Mesenchymal stem cell (in vitro differentiated cells and primary cell): ENCODE data around the gene VARS1.

Source experiments
- DNase-seq: peaks from one replicate; pipeline ENCODE4 v3.0.0-alpha.2; 2013
- H2AFZ ChIP-seq: one replicate; pipeline ENCODE4 v1.6.1; 2013; ENCODE audit warnings: low read depth, mild to moderate bottlenecking, control low read depth, inconsistent platforms, low read length, moderate library complexity
- H2AK5ac ChIP-seq: 2 replicates; pipeline ENCODE4 v1.6.1; 2013; ENCODE audit warnings: low read length, moderate library complexity, mild to moderate bottlenecking, inconsistent platforms; ENCODE audit not compliant: severe bottlenecking
- H2BK120ac ChIP-seq: one replicate; pipeline ENCODE4 v1.6.1; 2013; ENCODE audit warnings: low read depth, mild to moderate bottlenecking, inconsistent platforms, low read length, moderate library complexity
- H2BK12ac ChIP-seq, 2 experiments: one replicate each; pipeline ENCODE4 v1.6.1; 2013; ENCODE audit warnings: inconsistent platforms in 2 of 2, low read length in 2 of 2, mild to moderate bottlenecking in 2 of 2, moderate library complexity in 2 of 2, control low read depth in 1 of 2
- H2BK15ac ChIP-seq: one replicate; pipeline ENCODE4 v1.6.1; 2013; ENCODE audit warnings: mild to moderate bottlenecking, low read depth, inconsistent platforms; ENCODE audit not compliant: poor library complexity, severe bottlenecking
- H2BK5ac ChIP-seq: 2 replicates; pipeline ENCODE4 v1.6.1; 2013; ENCODE audit warnings: low read depth, mild to moderate bottlenecking, low read length, control low read depth, inconsistent platforms; ENCODE audit not compliant: poor library complexity, severe bottlenecking
- H3K14ac ChIP-seq, 2 experiments: one replicate each; pipeline ENCODE4 v1.6.1; 2013; ENCODE audit warnings: inconsistent platforms in 2 of 2, low read length in 2 of 2, control low read depth in 1 of 2, mild to moderate bottlenecking in 1 of 2, moderate library complexity in 1 of 2
- H3K18ac ChIP-seq, 2 experiments: one replicate each; pipeline ENCODE4 v1.6.1; 2013; ENCODE audit warnings: inconsistent platforms in 2 of 2, low read length in 2 of 2, control low read depth in 1 of 2, low read depth in 1 of 2, mild to moderate bottlenecking in 1 of 2
- H3K23ac ChIP-seq, 2 experiments: one replicate each; pipeline ENCODE4 v1.6.1; 2013; ENCODE audit warnings: inconsistent platforms in 2 of 2, low read length in 2 of 2, mild to moderate bottlenecking in 2 of 2, moderate library complexity in 2 of 2, control low read depth in 1 of 2
- H3K27ac ChIP-seq: 2 replicates; pipeline ENCODE4 v1.5.1; 2013; ENCODE audit warnings: mild to moderate bottlenecking, moderate library complexity, low read length, control low read depth, inconsistent platforms; ENCODE audit not compliant: poor library complexity, severe bottlenecking
- H3K27me3 ChIP-seq, 2 experiments: 2 replicates each; pipeline versions ENCODE4 v1.6.1 to v1.7.0; 2013; ENCODE audit warnings: low read length in 2 of 2, mild to moderate bottlenecking in 2 of 2, moderate library complexity in 2 of 2, control low read depth in 1 of 2, inconsistent platforms in 1 of 2; ENCODE audit not compliant: control insufficient read depth in 1 of 2, insufficient read depth in 1 of 2
- H3K36me3 ChIP-seq, 2 experiments: 2 replicates each; pipeline versions ENCODE4 v1.6.1 to v1.7.0; 2013; ENCODE audit warnings: low read length in 2 of 2, control low read depth in 1 of 2, inconsistent platforms in 1 of 2, low read depth in 1 of 2, mild to moderate bottlenecking in 1 of 2; ENCODE audit not compliant: insufficient read depth in 2 of 2, control insufficient read depth in 1 of 2
- H3K4ac ChIP-seq, 2 experiments: one replicate each; pipeline ENCODE4 v1.6.1; 2013; ENCODE audit warnings: inconsistent platforms in 2 of 2, low read length in 2 of 2, mild to moderate bottlenecking in 2 of 2, moderate library complexity in 2 of 2, control low read depth in 1 of 2, low read depth in 1 of 2
- H3K4me1 ChIP-seq: 2 replicates; pipeline ENCODE4 v1.6.1; 2013; ENCODE audit warnings: low read depth, low read length, control low read depth; ENCODE audit not compliant: control insufficient read depth, insufficient read depth
- H3K4me2 ChIP-seq: 2 replicates; pipeline ENCODE4 v1.6.1; 2013; ENCODE audit warnings: low read length, mild to moderate bottlenecking, inconsistent platforms; ENCODE audit not compliant: poor library complexity, severe bottlenecking
- H3K4me3 ChIP-seq, 2 experiments: 2 replicates each; pipeline versions ENCODE4 v1.5.1 to v1.7.0; 2013; ENCODE audit warnings: low read length in 2 of 2, mild to moderate bottlenecking in 2 of 2, control low read depth in 1 of 2, low read depth in 1 of 2; ENCODE audit not compliant: insufficient read depth in 1 of 2
- H3K79me1 ChIP-seq: replicated peaks from 2 replicates; pipeline ENCODE4 v1.6.1; 2013; ENCODE audit warnings: mild to moderate bottlenecking, control low read depth, low read length, inconsistent platforms; ENCODE audit not compliant: poor library complexity, severe bottlenecking
- H3K9ac ChIP-seq: 2 replicates; pipeline ENCODE4 v1.7.0; 2013; ENCODE audit warnings: mild to moderate bottlenecking, low read length, moderate library complexity
- H3K9me3 ChIP-seq: 2 replicates; pipeline ENCODE4 v1.7.0; 2013; ENCODE audit warnings: mild to moderate bottlenecking, low read length; ENCODE audit not compliant: control insufficient read depth
- H4K8ac ChIP-seq: one replicate; pipeline ENCODE4 v1.6.1; 2013; ENCODE audit warnings: inconsistent platforms, mild to moderate bottlenecking, low read length, moderate library complexity
- H4K91ac ChIP-seq: one replicate; pipeline ENCODE4 v1.6.1; 2013; ENCODE audit warnings: mild to moderate bottlenecking, low read length, inconsistent platforms
- WGBS: methylation state at CpG from one replicate; pipeline ENCODE4 v1.1.7; 2013; ENCODE audit warnings: mixed read lengths; 5-methylcytosine and 5-hydroxymethylcytosine counted together

VARS1 gene

GRCh38 chr6:31830886-31831335, 35.4 kb upstream of the VARS1 start:
- H2AFZ ChIP-seq: no peak overlapping the region
- H2BK120ac ChIP-seq: no peak overlapping the region
- no peaks in the 10 kb centered on the region for H3K27me3 ChIP-seq
- peak overlapping the region in 1 of 2 experiments; percentile 49 for H3K4ac ChIP-seq
- DNase-seq: no peak
- H3K4me2 ChIP-seq: peak overlapping the region; percentile 90
- H3K36me3 ChIP-seq: no peaks in the 10 kb centered on the region
- H2BK5ac ChIP-seq: no peak overlapping the region
- no peak overlapping the region for H2BK12ac ChIP-seq
- H3K18ac ChIP-seq: no peak overlapping the region
- H3K4me1 ChIP-seq: peaks cover 9% of the 10 kb centered on the region
- H3K9ac ChIP-seq: peak overlapping the region; percentile 93
- no peak overlapping the region for H4K91ac ChIP-seq
- H3K27ac ChIP-seq: no peak overlapping the region
- no peak overlapping the region for H3K23ac ChIP-seq
- H2BK15ac ChIP-seq: no peak overlapping the region
- H3K4me3 ChIP-seq: peak overlapping the region in 1 of 2 experiments; percentile 79
- no peak overlapping the region for H2AK5ac ChIP-seq
- H3K14ac ChIP-seq: no peak overlapping the region
- WGBS: 80% methylated on average over 5 of the region's 6 CpGs
- H4K8ac ChIP-seq: no peak overlapping the region
- peaks cover 5% of the 10 kb centered on the region for H3K79me1 ChIP-seq
- H3K9me3 ChIP-seq: no peaks in the 10 kb centered on the region

- 8% methylated on average over 12 of the region's 15 CpGs for WGBS
- Histone ChIP-seq H2BK5ac (no peak overlapping the region), H2BK15ac (no peak overlapping the region), H2AFZ (no peak overlapping the region), H3K79me1 (peaks cover 5% of the 10 kb centered on the region), H3K27me3 (no peaks in the 10 kb centered on the region), H2BK12ac (no peak overlapping the region), H3K4ac (no peak overlapping the region), H3K4me1 (peaks cover 9% of the 10 kb centered on the region), H2BK120ac (no peak overlapping the region), H3K9ac (peak overlapping the region; percentile 93), H4K8ac (no peak overlapping the region), H3K4me2 (peak overlapping the region; percentile 90), H4K91ac (no peak overlapping the region), H2AK5ac (no peak overlapping the region), H3K23ac (no peak overlapping the region), H3K27ac (no peak overlapping the region), H3K14ac (no peak overlapping the region), H3K36me3 (no peaks in the 10 kb centered on the region), H3K4me3 (peak overlapping the region; percentile 30 to 79), H3K18ac (no peak overlapping the region), H3K9me3 (no peaks in the 10 kb centered on the region)
- peak; percentile 74 for DNase-seq
Observed at GRCh38 chr6:31829633-31830283, 34.2 kb upstream of the VARS1 start.

GRCh38 chr6:31827286-31828079, 31.9 kb upstream of the VARS1 start, which contains the start of gene HSPA1B:
Gene HSPA1B (plus strand): TSS chr6:31827738. CDS start chr6:31827951, 213 bp downstream.
- WGBS: under 1% methylated on average over 35 of the region's 56 CpGs

GRCh38 chr6:31826793-31827285, 31.3 kb upstream of the VARS1 start:
- no peak overlapping the region for H2BK15ac ChIP-seq
- DNase-seq: no peak
- H3K4me3 ChIP-seq: peak overlapping the region in 1 of 2 experiments; percentile 89
- H3K23ac ChIP-seq: no peak overlapping the region
- WGBS: 3% methylated on average over 13 of the region's 13 CpGs
- peak overlapping the region; percentile 32 to 87 for H3K4ac ChIP-seq
- H2BK120ac ChIP-seq: peak overlapping the region; percentile 85
- peaks cover 4% of the 10 kb centered on the region for H3K79me1 ChIP-seq
- H3K9me3 ChIP-seq: no peaks in the 10 kb centered on the region
- H2AK5ac ChIP-seq: peak overlapping the region; percentile 97
- no peaks in the 10 kb centered on the region for H3K27me3 ChIP-seq
- peak overlapping the region; percentile 94 for H3K9ac ChIP-seq
- H4K91ac ChIP-seq: peak overlapping the region; percentile 89
- H4K8ac ChIP-seq: peak overlapping the region; percentile 91
- H3K36me3 ChIP-seq: no peaks in the 10 kb centered on the region
- no peak overlapping the region for H2BK5ac ChIP-seq
- peak overlapping the region; percentile 72 to 85 for H3K18ac ChIP-seq
- H2BK12ac ChIP-seq: peak overlapping the region; percentile 61 to 89
- peaks cover 10% of the 10 kb centered on the region for H3K4me1 ChIP-seq
- H3K4me2 ChIP-seq: peak overlapping the region; percentile 43
- peak overlapping the region; percentile 87 for H3K27ac ChIP-seq
- H3K14ac ChIP-seq: no peak overlapping the region
- no peak overlapping the region for H2AFZ ChIP-seq

More at GRCh38 chr6:31827286-31828079, 31.9 kb upstream of the VARS1 start, which contains the start of gene HSPA1B:
- H3K79me1 ChIP-seq: peaks cover 4% of the 10 kb centered on the region
- peak within 1 kb of the TSS; percentile 97 for H2AK5ac ChIP-seq
- peak within 1 kb of the TSS in 1 of 2 experiments; percentile 46 for H3K14ac ChIP-seq
- H4K91ac ChIP-seq: peak within 1 kb of the TSS; percentile 89
- peak within 1 kb of the TSS; percentile 32 to 87 for H3K4ac ChIP-seq
- H3K18ac ChIP-seq: peak within 1 kb of the TSS; percentile 72 to 85
- no peaks in the 10 kb centered on the region for H3K27me3 ChIP-seq
- H3K9ac ChIP-seq: peak within 1 kb of the TSS; percentile 94
- H3K4me3 ChIP-seq: peak within 1 kb of the TSS; percentile 69 to 89
- H3K4me2 ChIP-seq: peak within 1 kb of the TSS; percentile 87
- peak within 1 kb of the TSS; percentile 60 for H2BK15ac ChIP-seq
- no peaks in the 10 kb centered on the region for H3K36me3 ChIP-seq
- peak within 1 kb of the TSS; percentile 80 to 89 for H2BK12ac ChIP-seq
- peak within 1 kb of the TSS; percentile 87 for H3K27ac ChIP-seq
- peak within 1 kb of the TSS; percentile 91 for H4K8ac ChIP-seq
- H2AFZ ChIP-seq: no peak within 1 kb of the TSS
- H3K9me3 ChIP-seq: no peaks in the 10 kb centered on the region
- peak within 1 kb of the TSS in 1 of 2 experiments; percentile 96 for H3K23ac ChIP-seq
- H3K4me1 ChIP-seq: peaks cover 10% of the 10 kb centered on the region
- peak within 1 kb of the TSS; percentile 85 for H2BK120ac ChIP-seq
- peak; percentile 100 for DNase-seq
- H2BK5ac ChIP-seq: no peak within 1 kb of the TSS
